Measurements from ENCODE around the gene CD1D. TPM values are rescaled to one million over a fixed set of nuclear protein-coding genes. Genes with fewer than 3 reads are reported as not detected.

Gene CD1D
- 0.22 TPM for polyA plus RNA-seq (2013, experiment 1 of 4)
- 0.14 TPM for polyA plus RNA-seq (2013, experiment 2 of 4)
- 0.32 TPM for polyA plus RNA-seq (2013, experiment 3 of 4)
- polyA plus RNA-seq (2013, experiment 4 of 4): 0.20 TPM

DNA sequence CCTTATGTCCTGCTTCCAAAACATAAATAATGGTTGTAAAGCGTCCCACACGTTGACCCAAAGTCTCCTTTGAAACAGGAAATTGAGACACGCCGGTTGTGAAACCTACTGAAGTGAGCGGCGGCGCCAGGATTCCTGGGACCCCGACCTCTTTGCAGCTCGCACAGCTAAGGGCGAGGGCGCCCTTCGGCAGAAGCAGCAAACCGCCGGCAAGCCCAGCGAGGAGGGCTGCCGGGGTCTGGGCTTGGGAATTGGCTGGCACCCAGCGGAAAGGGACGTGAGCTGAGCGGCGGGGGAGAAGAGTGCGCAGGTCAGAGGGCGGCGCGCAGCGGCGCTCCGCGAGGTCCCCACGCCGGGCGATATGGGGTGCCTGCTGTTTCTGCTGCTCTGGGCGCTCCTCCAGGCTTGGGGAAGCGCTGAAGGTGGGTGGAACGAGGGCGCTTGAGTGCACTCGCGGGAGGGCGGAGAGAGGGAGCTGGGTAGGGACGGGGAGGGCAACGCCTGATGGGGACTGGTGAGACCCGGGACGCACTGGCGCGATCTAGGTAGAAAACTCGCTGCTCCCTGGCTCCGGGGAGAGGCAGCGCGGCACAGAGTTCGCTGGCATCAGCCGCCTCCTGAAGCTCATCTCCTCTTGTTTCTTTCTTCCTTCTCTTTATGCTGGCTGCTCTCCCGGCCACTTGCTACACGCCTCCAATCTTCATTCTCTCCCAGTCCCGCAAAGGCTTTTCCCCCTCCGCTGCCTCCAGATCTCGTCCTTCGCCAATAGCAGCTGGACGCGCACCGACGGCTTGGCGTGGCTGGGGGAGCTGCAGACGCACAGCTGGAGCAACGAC is at the start of gene CD1D:
CD1D (plus strand) TSS at position 155 of the 836 bp plus-strand sequence; CDS start at position 362, 207 bp downstream.
- H3K9me3 ChIP-seq (ENCODE audit: control insufficient read depth, low read length): no peaks in the 10 kb centered on the region
- no peak within 1 kb of the TSS for H3K27ac ChIP-seq (ENCODE audit: insufficient read depth, low read depth, low read length, poor library complexity, severe bottlenecking)
- no peaks in the 10 kb centered on the region for H3K4me1 ChIP-seq (ENCODE audit: control insufficient read depth, insufficient read depth, low read length)
- peaks cover 90% of the 10 kb centered on the region for H3K27me3 ChIP-seq (ENCODE audit: control insufficient read depth, insufficient read depth, low read length, poor library complexity, severe bottlenecking)
- WGBS, 2 experiments: 1% methylated on average over 63 of the region's 63 CpGs
- H3K36me3 ChIP-seq (ENCODE audit: control insufficient read depth, insufficient read depth, low read length): no peaks in the 10 kb centered on the region
- H3K4me3 ChIP-seq (ENCODE audit: insufficient read depth, low read depth, low read length): peak within 1 kb of the TSS; percentile 49

DNA sequence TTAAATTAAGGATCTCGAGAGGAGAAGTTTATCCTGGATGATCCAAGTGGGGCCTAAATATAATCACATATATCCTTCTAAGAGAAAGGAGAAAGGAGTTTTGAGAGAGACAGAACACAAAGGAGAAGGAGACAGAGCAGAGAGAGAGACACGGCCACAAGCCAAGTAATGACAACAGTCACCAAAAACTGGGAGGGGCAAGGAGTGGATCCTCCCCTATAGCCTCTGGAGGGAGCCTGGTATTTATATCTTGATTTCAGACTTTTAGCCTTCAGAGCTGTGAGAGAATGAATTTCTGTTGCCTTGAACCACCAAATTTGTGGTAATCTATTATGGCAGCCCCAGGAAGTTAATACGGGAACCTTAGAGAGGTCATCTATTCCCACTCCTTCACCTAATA is 49.5 kb upstream of the CD1D start:
- Histone ChIP-seq H3K27ac (ENCODE audit: insufficient read depth, low read depth, low read length, poor library complexity, severe bottlenecking) (no peak overlapping the region), H3K4me3 (ENCODE audit: insufficient read depth, low read depth, low read length) (no peak overlapping the region), H3K9me3 (ENCODE audit: control insufficient read depth, low read length) (no peaks in the 10 kb centered on the region), H3K27me3 (ENCODE audit: control insufficient read depth, insufficient read depth, low read length, poor library complexity, severe bottlenecking) (no peaks in the 10 kb centered on the region), H3K36me3 (ENCODE audit: control insufficient read depth, insufficient read depth, low read length) (no peaks in the 10 kb centered on the region), H3K4me1 (ENCODE audit: control insufficient read depth, insufficient read depth, low read length) (no peaks in the 10 kb centered on the region)
- 88 to 91% methylated on average over 2 of the region's 3 CpGs for WGBS, 2 experiments

DNA sequence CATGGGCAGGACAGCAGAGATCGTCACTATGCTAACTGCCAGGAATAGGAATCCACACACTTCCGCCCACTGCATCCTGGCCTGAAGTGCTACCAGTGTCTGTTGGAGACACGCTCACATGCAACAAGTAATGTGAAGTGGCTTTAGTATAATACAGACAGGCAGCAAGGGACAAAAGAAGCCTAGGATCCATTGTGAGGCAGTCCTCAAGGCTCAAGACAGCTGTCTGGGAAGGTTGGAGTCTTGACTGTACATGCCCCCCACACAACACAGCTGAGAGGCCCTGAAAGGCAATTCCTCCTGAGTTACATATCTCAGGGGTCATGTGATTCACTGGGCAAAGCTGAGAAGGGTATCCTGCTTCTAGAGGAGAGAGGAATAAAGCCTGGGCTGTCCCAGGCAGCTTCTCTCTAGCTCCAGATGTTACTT is 39.9 kb upstream of the CD1D start:
- Histone ChIP-seq H3K27ac (ENCODE audit: insufficient read depth, low read depth, low read length, poor library complexity, severe bottlenecking) (no peak overlapping the region), H3K36me3 (ENCODE audit: control insufficient read depth, insufficient read depth, low read length) (no peaks in the 10 kb centered on the region), H3K9me3 (ENCODE audit: control insufficient read depth, low read length) (no peaks in the 10 kb centered on the region), H3K4me1 (ENCODE audit: control insufficient read depth, insufficient read depth, low read length) (no peaks in the 10 kb centered on the region), H3K27me3 (ENCODE audit: control insufficient read depth, insufficient read depth, low read length, poor library complexity, severe bottlenecking) (no peaks in the 10 kb centered on the region), H3K4me3 (ENCODE audit: insufficient read depth, low read depth, low read length) (no peak overlapping the region)
- WGBS, 2 experiments: 84 to 94% methylated on average over 3 of the region's 3 CpGs

DNA sequence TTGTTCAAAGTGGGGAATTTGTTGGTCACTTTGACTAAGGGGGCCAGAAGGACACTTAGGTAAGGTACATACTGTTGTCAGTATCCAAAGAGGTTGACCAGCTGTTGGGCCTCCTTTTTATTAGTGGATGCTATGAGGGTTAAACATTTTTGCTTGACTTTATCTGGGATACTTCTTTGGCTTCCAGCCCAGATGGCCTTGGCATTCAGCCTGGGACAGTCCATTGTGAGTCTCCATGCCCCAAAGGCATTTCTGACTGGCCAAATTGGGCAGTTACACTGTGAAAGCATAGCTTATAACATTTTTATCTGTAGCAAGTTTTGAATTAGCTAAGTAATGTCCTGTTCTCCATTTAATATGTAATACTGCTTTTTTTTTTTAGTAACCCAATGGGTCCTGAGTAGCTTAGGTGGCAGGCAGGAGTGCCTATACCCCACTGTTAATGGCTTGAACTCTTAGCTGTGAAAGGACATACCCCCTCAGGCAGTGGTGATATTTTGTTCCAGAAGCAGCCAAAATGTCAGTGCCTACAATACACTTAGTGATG is 35.4 kb upstream of the CD1D start:
- H3K36me3 ChIP-seq (ENCODE audit: control insufficient read depth, insufficient read depth, low read length): no peaks in the 10 kb centered on the region
- no peak overlapping the region for H3K27ac ChIP-seq (ENCODE audit: insufficient read depth, low read depth, low read length, poor library complexity, severe bottlenecking)
- no peak overlapping the region for H3K4me3 ChIP-seq (ENCODE audit: insufficient read depth, low read depth, low read length)
- H3K9me3 ChIP-seq (ENCODE audit: control insufficient read depth, low read length): no peaks in the 10 kb centered on the region
- peaks cover 4% of the 10 kb centered on the region for H3K27me3 ChIP-seq (ENCODE audit: control insufficient read depth, insufficient read depth, low read length, poor library complexity, severe bottlenecking)
- H3K4me1 ChIP-seq (ENCODE audit: control insufficient read depth, insufficient read depth, low read length): no peaks in the 10 kb centered on the region

DNA sequence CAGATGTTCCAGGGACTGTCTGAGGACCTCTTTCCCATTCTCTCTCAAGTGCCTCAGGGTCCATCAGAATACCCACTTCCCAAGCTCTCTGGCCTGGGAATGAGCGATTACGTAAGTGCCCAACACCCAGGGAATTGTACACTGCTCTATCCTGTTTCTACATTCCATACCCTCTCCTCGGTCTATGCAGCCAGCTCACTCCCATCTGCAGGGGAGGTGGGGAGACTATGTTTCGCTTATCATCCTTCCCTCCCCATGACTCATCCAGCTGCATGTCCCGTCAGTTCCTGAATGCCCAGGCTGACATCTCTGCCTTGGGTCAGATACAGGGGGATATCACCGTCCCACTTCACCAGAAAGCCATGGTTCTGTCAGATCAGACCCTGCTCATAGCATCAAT is 34.5 kb upstream of the CD1D start:
- Histone ChIP-seq H3K27ac (ENCODE audit: insufficient read depth, low read depth, low read length, poor library complexity, severe bottlenecking) (no peak overlapping the region), H3K4me1 (ENCODE audit: control insufficient read depth, insufficient read depth, low read length) (no peaks in the 10 kb centered on the region), H3K27me3 (ENCODE audit: control insufficient read depth, insufficient read depth, low read length, poor library complexity, severe bottlenecking) (peaks cover 4% of the 10 kb centered on the region), H3K9me3 (ENCODE audit: control insufficient read depth, low read length) (no peaks in the 10 kb centered on the region), H3K36me3 (ENCODE audit: control insufficient read depth, insufficient read depth, low read length) (no peaks in the 10 kb centered on the region), H3K4me3 (ENCODE audit: insufficient read depth, low read depth, low read length) (no peak overlapping the region)
- WGBS, 2 experiments: 91 to 93% methylated on average over 6 of the region's 6 CpGs

GRCh38 chr1:158146739-158147138 is 34.0 kb upstream of the CD1D start:
- Histone ChIP-seq H3K4me3 (ENCODE audit: insufficient read depth, low read depth, low read length) (no peak overlapping the region), H3K27ac (ENCODE audit: insufficient read depth, low read depth, low read length, poor library complexity, severe bottlenecking) (no peak overlapping the region), H3K27me3 (ENCODE audit: control insufficient read depth, insufficient read depth, low read length, poor library complexity, severe bottlenecking) (peaks cover 8% of the 10 kb centered on the region), H3K9me3 (ENCODE audit: control insufficient read depth, low read length) (no peaks in the 10 kb centered on the region), H3K4me1 (ENCODE audit: control insufficient read depth, insufficient read depth, low read length) (no peaks in the 10 kb centered on the region), H3K36me3 (ENCODE audit: control insufficient read depth, insufficient read depth, low read length) (no peaks in the 10 kb centered on the region)
- WGBS, 2 experiments: 90 to 97% methylated on average over 2 of the region's 2 CpGs

DNA sequence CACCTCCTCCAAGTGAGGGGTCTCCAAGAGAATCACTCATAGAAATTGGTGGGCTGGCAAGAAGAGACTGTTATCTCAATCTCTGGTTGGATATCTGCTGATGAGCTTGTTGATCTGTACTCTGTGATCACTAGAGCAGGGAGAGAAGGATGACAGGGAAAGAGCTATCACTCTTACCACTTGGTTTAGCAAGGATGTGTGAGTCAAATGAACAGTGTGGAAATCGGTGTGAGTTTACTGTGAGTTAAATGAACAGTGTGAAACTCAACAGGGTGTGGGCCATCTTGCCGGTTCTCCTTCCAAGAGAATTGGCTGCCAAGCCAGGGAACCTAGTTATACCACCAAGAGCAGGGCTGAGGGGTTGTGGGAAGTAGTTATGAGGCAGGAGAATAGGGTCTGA is 33.3 kb upstream of the CD1D start:
- Histone ChIP-seq H3K9me3 (ENCODE audit: control insufficient read depth, low read length) (no peaks in the 10 kb centered on the region), H3K27me3 (ENCODE audit: control insufficient read depth, insufficient read depth, low read length, poor library complexity, severe bottlenecking) (peaks cover 12% of the 10 kb centered on the region), H3K36me3 (ENCODE audit: control insufficient read depth, insufficient read depth, low read length) (no peaks in the 10 kb centered on the region), H3K27ac (ENCODE audit: insufficient read depth, low read depth, low read length, poor library complexity, severe bottlenecking) (no peak overlapping the region), H3K4me1 (ENCODE audit: control insufficient read depth, insufficient read depth, low read length) (no peaks in the 10 kb centered on the region), H3K4me3 (ENCODE audit: insufficient read depth, low read depth, low read length) (no peak overlapping the region)
- 96% methylated on average over 2 of the region's 2 CpGs for WGBS, 2 experiments

DNA sequence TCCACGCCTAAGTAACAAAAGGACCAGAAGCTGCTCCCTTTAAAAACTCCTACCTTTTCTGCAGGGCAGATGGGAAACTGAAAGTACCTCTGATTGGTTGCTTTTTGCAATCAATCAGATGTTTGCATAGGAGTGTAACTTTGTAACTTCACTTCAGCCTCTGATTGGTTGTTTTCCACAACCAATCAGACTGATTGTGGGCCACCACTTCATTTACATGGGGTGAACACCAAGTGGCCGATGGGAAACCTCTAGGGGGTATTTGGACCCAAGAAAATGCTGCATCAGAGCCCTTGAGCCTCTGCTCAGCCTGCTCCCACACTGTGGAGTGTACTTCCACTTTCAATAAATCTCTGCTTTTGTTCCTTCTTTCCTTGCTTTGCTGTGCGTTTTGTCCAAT is 32.8 kb upstream of the CD1D start:
- 90 to 97% methylated on average over 3 of the region's 3 CpGs for WGBS, 2 experiments
- H3K9me3 ChIP-seq (ENCODE audit: control insufficient read depth, low read length): no peaks in the 10 kb centered on the region
- no peak overlapping the region for H3K27ac ChIP-seq (ENCODE audit: insufficient read depth, low read depth, low read length, poor library complexity, severe bottlenecking)
- peaks cover 12% of the 10 kb centered on the region for H3K27me3 ChIP-seq (ENCODE audit: control insufficient read depth, insufficient read depth, low read length, poor library complexity, severe bottlenecking)
- no peaks in the 10 kb centered on the region for H3K4me1 ChIP-seq (ENCODE audit: control insufficient read depth, insufficient read depth, low read length)
- no peaks in the 10 kb centered on the region for H3K36me3 ChIP-seq (ENCODE audit: control insufficient read depth, insufficient read depth, low read length)
- no peak overlapping the region for H3K4me3 ChIP-seq (ENCODE audit: insufficient read depth, low read depth, low read length)

GRCh38 chr1:158148468-158148867 is 32.2 kb upstream of the CD1D start:
- Histone ChIP-seq H3K27ac (ENCODE audit: insufficient read depth, low read depth, low read length, poor library complexity, severe bottlenecking) (no peak overlapping the region), H3K4me3 (ENCODE audit: insufficient read depth, low read depth, low read length) (no peak overlapping the region), H3K36me3 (ENCODE audit: control insufficient read depth, insufficient read depth, low read length) (no peaks in the 10 kb centered on the region), H3K27me3 (ENCODE audit: control insufficient read depth, insufficient read depth, low read length, poor library complexity, severe bottlenecking) (peaks cover 12% of the 10 kb centered on the region), H3K4me1 (ENCODE audit: control insufficient read depth, insufficient read depth, low read length) (no peaks in the 10 kb centered on the region), H3K9me3 (ENCODE audit: control insufficient read depth, low read length) (no peaks in the 10 kb centered on the region)
- WGBS, 2 experiments: 94% methylated on average over 1 of the region's 1 CpG

- H3K4me3 ChIP-seq (ENCODE audit: insufficient read depth, low read depth, low read length): peak overlapping the region; percentile 11
- no peak overlapping the region for H3K27ac ChIP-seq (ENCODE audit: insufficient read depth, low read depth, low read length, poor library complexity, severe bottlenecking)
- H3K36me3 ChIP-seq (ENCODE audit: control insufficient read depth, insufficient read depth, low read length): no peaks in the 10 kb centered on the region
- H3K9me3 ChIP-seq (ENCODE audit: control insufficient read depth, low read length): no peaks in the 10 kb centered on the region
- H3K4me1 ChIP-seq (ENCODE audit: control insufficient read depth, insufficient read depth, low read length): no peaks in the 10 kb centered on the region
- H3K27me3 ChIP-seq (ENCODE audit: control insufficient read depth, insufficient read depth, low read length, poor library complexity, severe bottlenecking): peaks cover 12% of the 10 kb centered on the region
- 80 to 82% methylated on average over 8 of the region's 8 CpGs for WGBS, 2 experiments
Observed at GRCh38 chr1:158149175-158149574, 31.5 kb upstream of the CD1D start.
